Progenitor cell of endocrine pancreas (in vitro differentiated cells): ENCODE measurements around the gene MYH14. TPM values are rescaled to one million over a fixed set of nuclear protein-coding genes. Genes with fewer than 3 reads are reported as not detected.

Experiments
- DNase-seq: peaks from one replicate; pipeline ENCODE4 v3.0.0; 2021; ENCODE audit warnings: low spot score; ENCODE audit not compliant: unreplicated experiment
- H3K27ac Mint-ChIP-seq: 2 replicates; pipeline ENCODE4 v1.8.0; 2021; ENCODE audit warnings: mild to moderate bottlenecking, moderate library complexity, mixed read lengths
- H3K27me3 Mint-ChIP-seq: 2 replicates; pipeline ENCODE4 v1.8.0; 2021; ENCODE audit warnings: mixed read lengths
- H3K36me3 Mint-ChIP-seq: 2 replicates; pipeline ENCODE4 v1.8.0; 2022; ENCODE audit warnings: mixed read lengths; ENCODE audit not compliant: insufficient read depth
- H3K4me1 Mint-ChIP-seq: 2 replicates; pipeline ENCODE4 v1.8.0; 2021; ENCODE audit warnings: low read depth, mixed read lengths
- H3K4me3 Mint-ChIP-seq: 2 replicates; pipeline ENCODE4 v1.8.0; 2021; ENCODE audit warnings: low read depth, mild to moderate bottlenecking, moderate library complexity, mixed read lengths
- H3K9me3 Mint-ChIP-seq: 2 replicates; pipeline ENCODE4 v1.8.0; 2021; ENCODE audit warnings: low read depth, mixed read lengths
- CTCF ChIP-seq: fragments of 200-600 bp; sonication (generic); IDR thresholded peaks from one replicate; pipeline ENCODE4 v1.5.0; 2021; ENCODE audit warnings: antibody characterized with exemption, mild to moderate bottlenecking; ENCODE audit not compliant: unreplicated experiment
- total RNA-seq: library from RNA; stranded (reverse); gene quantifications from 2 replicates; pipeline ENCODE4 v1.2.1, GENCODE V29; 2021

MYH14 gene
- total RNA-seq, 1 donor from 2014 or later: 65.9 TPM

DNA sequence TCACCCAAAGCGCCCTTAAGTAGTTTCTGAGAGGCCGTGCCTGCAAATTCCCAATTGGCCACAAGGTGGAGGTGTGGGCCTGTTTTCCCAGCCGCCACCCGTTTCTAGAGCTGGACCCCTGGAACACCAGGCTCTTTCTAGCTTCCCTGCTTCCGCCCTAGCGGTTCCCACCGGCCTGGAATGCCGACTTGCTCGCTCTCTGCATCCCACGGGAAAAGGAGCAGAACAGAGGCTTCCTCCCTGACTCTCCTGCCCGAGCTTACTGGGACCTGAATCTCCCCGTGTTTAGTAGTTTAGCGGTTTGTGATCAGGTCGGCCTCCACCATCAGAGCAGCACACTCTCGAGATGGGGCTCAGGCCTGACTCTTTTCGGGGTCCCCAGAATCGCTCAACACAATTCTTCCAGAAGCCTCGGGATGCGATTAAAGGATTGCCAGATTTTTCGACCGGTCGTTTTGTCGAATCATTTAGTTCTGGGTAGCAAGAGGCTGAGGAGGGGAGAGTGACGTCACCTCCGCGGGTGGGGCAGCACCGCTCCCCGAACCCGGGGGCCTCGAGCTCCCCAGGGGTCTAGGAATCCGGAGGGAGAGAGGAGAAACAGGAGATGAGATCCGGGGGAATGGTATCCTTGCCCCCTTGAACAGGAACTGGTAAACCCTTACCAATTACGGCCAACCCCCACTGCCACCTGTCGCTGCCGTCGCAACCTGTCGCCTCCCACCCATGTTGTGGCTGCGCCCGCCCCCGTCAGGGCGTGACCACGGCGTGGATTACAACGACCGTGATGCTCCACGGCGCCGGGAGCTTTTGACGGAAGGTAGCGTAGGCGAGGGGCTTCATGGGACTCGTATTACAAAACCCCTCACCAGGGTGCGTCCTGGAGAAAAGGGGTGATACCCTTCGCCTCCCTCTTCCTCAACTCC, 154.0 kb downstream of the MYH14 start:
- Mint-ChIP-seq H3K27ac (no peak overlapping the region), H3K4me1 (no peaks in the 10 kb centered on the region), H3K36me3 (peaks cover 2% of the 10 kb centered on the region), H3K9me3 (no peaks in the 10 kb centered on the region), H3K4me3 (no peak overlapping the region), H3K27me3 (peaks cover 5% of the 10 kb centered on the region)
- peak; percentile 55 for DNase-seq
- peak; percentile 76 for TF ChIP-seq CTCF

DNA sequence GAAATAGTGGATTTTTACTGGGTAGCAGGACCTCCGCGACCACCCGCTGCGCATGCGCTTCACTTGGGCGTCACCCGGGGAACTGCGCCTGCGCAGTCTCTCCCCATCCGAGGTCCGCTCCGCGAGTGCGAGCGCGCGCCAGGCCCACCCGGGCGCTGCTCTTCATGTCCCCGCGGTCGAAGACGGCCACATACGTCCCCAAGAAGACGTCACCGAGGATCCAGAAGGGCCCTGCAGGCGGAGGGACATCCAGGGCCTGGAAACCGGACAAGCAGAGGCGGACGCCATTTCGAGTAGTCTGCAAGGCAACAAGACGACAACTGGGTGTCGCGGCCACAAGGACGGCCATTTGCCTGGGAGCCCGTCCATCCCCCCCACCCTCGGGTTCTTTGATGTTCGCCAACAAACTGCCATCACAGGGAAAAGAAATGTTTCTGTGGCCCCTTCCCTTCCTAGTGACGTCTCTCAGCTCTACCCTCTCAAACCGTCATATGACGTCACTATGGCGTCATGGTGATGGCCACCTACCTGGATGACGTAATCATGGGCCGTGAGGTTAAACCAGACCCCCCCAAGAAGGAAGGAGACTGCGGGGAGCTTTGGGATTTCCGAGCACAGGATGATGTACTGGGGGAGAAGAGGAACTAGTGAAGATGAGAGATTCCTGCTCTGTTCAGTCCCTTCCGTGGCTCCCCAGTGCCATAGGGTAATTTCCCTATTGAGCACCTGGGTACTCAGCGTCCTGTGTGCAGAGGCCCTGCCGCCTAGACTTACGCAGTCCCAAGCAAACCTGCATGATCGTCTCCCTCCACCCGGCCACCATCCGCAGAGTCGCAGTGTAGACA, 155.3 kb downstream of the MYH14 start:
- H3K9me3 Mint-ChIP-seq: no peaks in the 10 kb centered on the region
- no peak for DNase-seq
- H3K27ac Mint-ChIP-seq: no peak overlapping the region
- no peaks in the 10 kb centered on the region for H3K4me1 Mint-ChIP-seq
- peaks cover 2% of the 10 kb centered on the region for H3K36me3 Mint-ChIP-seq
- TF ChIP-seq CTCF: no peak
- H3K27me3 Mint-ChIP-seq: peaks cover 10% of the 10 kb centered on the region
- H3K4me3 Mint-ChIP-seq: no peak overlapping the region

- H3K9me3 Mint-ChIP-seq: no peaks in the 10 kb centered on the region
- H3K4me3 Mint-ChIP-seq: no peak overlapping the region
- peaks cover 2% of the 10 kb centered on the region for H3K36me3 Mint-ChIP-seq
- no peak for TF ChIP-seq CTCF
- H3K4me1 Mint-ChIP-seq: no peaks in the 10 kb centered on the region
- DNase-seq: no peak
- H3K27ac Mint-ChIP-seq: no peak overlapping the region
- H3K27me3 Mint-ChIP-seq: peaks cover 10% of the 10 kb centered on the region
These were observed 156.0 kb downstream of the MYH14 start for GRCh38 chr19:50359328-50359818.

Other genes with a start within 250 kb of the MYH14 start
- not detected in 2 replicates for gene SIGLEC11, start 242.4 kb upstream of the MYH14 start, total RNA-seq
- gene VRK3, start 178.2 kb upstream of the MYH14 start, total RNA-seq: 45.4 and 53.4 TPM in 2 replicates
- 15.5 TPM in 2 replicates for gene ZNF473, start 177.6 kb upstream of the MYH14 start, total RNA-seq
- not detected in 2 replicates for gene IZUMO2, start 40.3 kb upstream of the MYH14 start, total RNA-seq
- gene KCNC3, start 125.8 kb downstream of the MYH14 start, total RNA-seq: 19.8 and 23.6 TPM in 2 replicates
- gene NAPSA, start 162.0 kb downstream of the MYH14 start, total RNA-seq: 2.3 and 2.7 TPM in 2 replicates
- 28.3 and 29.1 TPM in 2 replicates for gene NR1H2, start 172.8 kb downstream of the MYH14 start, total RNA-seq
- 91.4 and 99.5 TPM in 2 replicates for gene POLD1, start 180.7 kb downstream of the MYH14 start, total RNA-seq
- gene SPIB, start 215.3 kb downstream of the MYH14 start, total RNA-seq: 1.7 and 2.5 TPM in 2 replicates
- gene MYBPC2, start 229.3 kb downstream of the MYH14 start, total RNA-seq: 1.6 and 2.1 TPM in 2 replicates